Measurements from ENCODE around the gene JMJD6. TPM values are rescaled to one million over a fixed set of nuclear protein-coding genes. Genes with fewer than 3 reads are reported as not detected.

The JMJD6 gene
- total and polyA plus RNA-seq, 2 of the 8 experiments (the other 6 are each of a cell fraction or from before 2014, with no cell fraction given) = 8.6 to 18.6 TPM

GRCh38 chr17:76684756-76685155 lies 41.6 kb downstream of the JMJD6 start:
- Histone ChIP-seq H2BK12ac (ENCODE audit: low read depth, low read length) (no peak overlapping the region), H2AFZ (ENCODE audit: low read length) (no peak overlapping the region), H3K23me2 (ENCODE audit: low read depth, low read length) (no peaks in the 10 kb centered on the region), H3K27me3 (replicated peaks in 1 of 4; ENCODE audit: control insufficient read depth in 3 of 4, extremely low read depth in 1 of 4, insufficient read depth in 3 of 4, low read length in 3 of 4) (no peaks in the 10 kb centered on the region), H2BK20ac (ENCODE audit: low read length) (no peak overlapping the region), H3K4me2 (ENCODE audit: insufficient read depth in 1 of 2, low read depth in 2 of 2, low read length in 2 of 2) (no peak overlapping the region), H2BK5ac (ENCODE audit: low read depth, low read length) (no peak overlapping the region), H3K36me3 (ENCODE audit: control insufficient read depth in 2 of 4, insufficient read depth in 4 of 4, low read length in 3 of 4) (no peaks in the 10 kb centered on the region), H3K9me3 (ENCODE audit: insufficient read depth in 2 of 2, low read depth in 1 of 2, low read length in 1 of 2) (no peaks in the 10 kb centered on the region), H3K9ac (replicated peaks in 1 of 4; ENCODE audit: extremely low read depth in 1 of 4, low read depth in 3 of 4, low read length in 3 of 4) (no peak overlapping the region), H4K20me1 (replicated peaks in 1 of 2; ENCODE audit: control insufficient read depth in 1 of 2, insufficient read depth in 2 of 2, low read length in 2 of 2) (peaks cover 0 to 2% of the 10 kb centered on the region in 2 experiments), H3K4me3 (ENCODE audit: extremely low read depth in 1 of 4, insufficient read depth in 2 of 4, low read depth in 3 of 4, low read length in 4 of 4) (no peak overlapping the region), H3K56ac (replicated peaks; ENCODE audit: insufficient read length, low read depth, low read length) (no peak overlapping the region), H3K79me1 (ENCODE audit: low read depth, low read length) (no peaks in the 10 kb centered on the region), H2BK15ac (ENCODE audit: low read length) (no peak overlapping the region), H2BK120ac (replicated peaks; ENCODE audit: low read depth, low read length) (no peak overlapping the region), H3K4me1 (replicated peaks in 1 of 4; ENCODE audit: control insufficient read depth in 3 of 4, insufficient read depth in 4 of 4, low read length in 3 of 4) (peaks cover 0 to 28% (median 14%) of the 10 kb centered on the region in 4 experiments; a peak in 6 of 7 replicates), H3K4ac (replicated peaks; ENCODE audit: insufficient read length, low read depth, low read length) (no peak overlapping the region), H3K23ac (ENCODE audit: insufficient read length) (no peak overlapping the region), H3K27ac (ENCODE audit: low read depth, low read length) (no peak overlapping the region), H4K91ac (replicated peaks; ENCODE audit: insufficient read length, low read length) (no peak overlapping the region), H3K14ac (ENCODE audit: insufficient read length) (no peak overlapping the region), H4K8ac (ENCODE audit: extremely low read depth, insufficient read depth, low read length) (no peak overlapping the region), H2AK5ac (ENCODE audit: low read depth, low read length) (no peak overlapping the region), H4K5ac (ENCODE audit: insufficient read length, low read depth, low read length) (no peak overlapping the region), H3K18ac (ENCODE audit: extremely low read depth, low read length) (no peak overlapping the region), H3K79me2 (ENCODE audit: control insufficient read depth in 1 of 2, insufficient read depth in 2 of 2, low read length in 2 of 2) (no peaks in the 10 kb centered on the region)
- ChIA-PET CTCF (ENCODE audit: partially characterized antibody) (interaction anchor here (0.6 to 13.1 kb wide), 14 partner anchors 13 to 1269 kb away, joined by 3 to 155 read pairs (median 4); partner anchors contain the start of genes JMJD6, METTL23 and MXRA7), POLR2A (ENCODE audit: partially characterized antibody) (interaction anchor here (1.1 kb wide), 2 partner anchors 23 to 119 kb away, joined by 3 read pairs; no protein-coding TSS in a partner anchor)
- TF ChIP-seq SUZ12 (IDR thresholded peaks at IDR 0.05; ENCODE audit: low read length) (no peak), BCL11A (IDR thresholded peaks at IDR 0.05; ENCODE audit: low read depth in 2 of 2, low read length in 2 of 2) (no peak)
- FAIRE-seq (no peak), DNase-seq (ENCODE audit: low read depth in 1 of 2, low spot score in 2 of 2) (no peak)
- WGBS, 2 experiments (ENCODE audit: extremely low coverage in 1 of 2, insufficient coverage in 1 of 2, insufficient read length in 1 of 2, insufficient replicate concordance in 2 of 2, low coverage in 1 of 2, low lambda C conversion rate in 2 of 2, missing lambda C conversion rate in 1 of 2) = 98% methylated on average over 4 of the region's 7 CpGs; no CpG with 5 or more reads in 1 of the 2 experiments

All from H1 (cell line).